ENCODE measurements around the gene ZCCHC2. TPM values are rescaled to one million over a fixed set of nuclear protein-coding genes. Genes with fewer than 3 reads are reported as not detected.

Gene ZCCHC2
- total and polyA plus RNA-seq, 4 donors, result 7.1 to 25.4 (median 10.8) TPM

- no peaks in the 10 kb centered on the region for H3K36me3 ChIP-seq (ENCODE audit: control insufficient read depth in 4 of 4, insufficient read depth in 3 of 4, low read depth in 1 of 4, low read length in 3 of 4)
- no peak for DNase-seq (ENCODE audit: low spot score)
Measured at GRCh38 chr18:62487161-62487560, 35.7 kb upstream of the ZCCHC2 start.

More at GRCh38 chr18:62487161-62487560, 35.7 kb upstream of the ZCCHC2 start:
- no peaks in the 10 kb centered on the region for H3K27me3 ChIP-seq (ENCODE audit: control insufficient read depth in 4 of 4, insufficient read depth in 4 of 4, low read length in 3 of 4)
- H3K9me3 ChIP-seq (ENCODE audit: control insufficient read depth in 4 of 4, low read length in 3 of 4), result no peaks in the 10 kb centered on the region
- H3K4me1 ChIP-seq (ENCODE audit: control insufficient read depth in 4 of 4, insufficient read depth in 4 of 4, low read length in 3 of 4), result peaks cover 2 to 6% (median 5%) of the 10 kb centered on the region in 4 donors
- H3K27ac ChIP-seq (ENCODE audit: low read depth in 1 of 2, low read length in 2 of 2), result no peak overlapping the region
- WGBS, result 87% methylated on average over 5 of the region's 5 CpGs
- no peak overlapping the region for H3K9ac ChIP-seq (ENCODE audit: low read depth in 1 of 2, low read length in 2 of 2)
- no peak for TF ChIP-seq SP1 (IDR thresholded peaks at IDR 0.05)
- TF ChIP-seq, protein P1, sequence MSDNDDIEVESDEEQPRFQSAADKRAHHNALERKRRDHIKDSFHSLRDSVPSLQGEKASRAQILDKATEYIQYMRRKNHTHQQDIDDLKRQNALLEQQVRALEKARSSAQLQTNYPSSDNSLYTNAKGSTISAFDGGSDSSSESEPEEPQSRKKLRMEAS (IDR thresholded peaks at IDR 0.05), result no peak
- TF ChIP-seq, protein P2, sequence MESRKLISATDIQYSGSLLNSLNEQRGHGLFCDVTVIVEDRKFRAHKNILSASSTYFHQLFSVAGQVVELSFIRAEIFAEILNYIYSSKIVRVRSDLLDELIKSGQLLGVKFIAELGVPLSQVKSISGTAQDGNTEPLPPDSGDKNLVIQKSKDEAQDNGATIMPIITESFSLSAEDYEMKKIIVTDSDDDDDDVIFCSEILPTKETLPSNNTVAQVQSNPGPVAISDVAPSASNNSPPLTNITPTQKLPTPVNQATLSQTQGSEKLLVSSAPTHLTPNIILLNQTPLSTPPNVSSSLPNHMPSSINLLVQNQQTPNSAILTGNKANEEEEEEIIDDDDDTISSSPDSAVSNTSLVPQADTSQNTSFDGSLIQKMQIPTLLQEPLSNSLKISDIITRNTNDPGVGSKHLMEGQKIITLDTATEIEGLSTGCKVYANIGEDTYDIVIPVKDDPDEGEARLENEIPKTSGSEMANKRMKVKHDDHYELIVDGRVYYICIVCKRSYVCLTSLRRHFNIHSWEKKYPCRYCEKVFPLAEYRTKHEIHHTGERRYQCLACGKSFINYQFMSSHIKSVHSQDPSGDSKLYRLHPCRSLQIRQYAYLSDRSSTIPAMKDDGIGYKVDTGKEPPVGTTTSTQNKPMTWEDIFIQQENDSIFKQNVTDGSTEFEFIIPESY (IDR thresholded peaks at IDR 0.05), result no peak
- TF ChIP-seq EGR1 (IDR thresholded peaks at IDR 0.05; ENCODE audit: low read depth in 2 of 2), result no peak
- no peak for TF ChIP-seq ATF3 (IDR thresholded peaks at IDR 0.05)
- no peak for TF ChIP-seq JUND (IDR thresholded peaks at IDR 0.05)
- no peak for TF ChIP-seq REST (IDR thresholded peaks at IDR 0.05)
- TF ChIP-seq, protein P3, sequence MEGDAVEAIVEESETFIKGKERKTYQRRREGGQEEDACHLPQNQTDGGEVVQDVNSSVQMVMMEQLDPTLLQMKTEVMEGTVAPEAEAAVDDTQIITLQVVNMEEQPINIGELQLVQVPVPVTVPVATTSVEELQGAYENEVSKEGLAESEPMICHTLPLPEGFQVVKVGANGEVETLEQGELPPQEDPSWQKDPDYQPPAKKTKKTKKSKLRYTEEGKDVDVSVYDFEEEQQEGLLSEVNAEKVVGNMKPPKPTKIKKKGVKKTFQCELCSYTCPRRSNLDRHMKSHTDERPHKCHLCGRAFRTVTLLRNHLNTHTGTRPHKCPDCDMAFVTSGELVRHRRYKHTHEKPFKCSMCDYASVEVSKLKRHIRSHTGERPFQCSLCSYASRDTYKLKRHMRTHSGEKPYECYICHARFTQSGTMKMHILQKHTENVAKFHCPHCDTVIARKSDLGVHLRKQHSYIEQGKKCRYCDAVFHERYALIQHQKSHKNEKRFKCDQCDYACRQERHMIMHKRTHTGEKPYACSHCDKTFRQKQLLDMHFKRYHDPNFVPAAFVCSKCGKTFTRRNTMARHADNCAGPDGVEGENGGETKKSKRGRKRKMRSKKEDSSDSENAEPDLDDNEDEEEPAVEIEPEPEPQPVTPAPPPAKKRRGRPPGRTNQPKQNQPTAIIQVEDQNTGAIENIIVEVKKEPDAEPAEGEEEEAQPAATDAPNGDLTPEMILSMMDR (IDR thresholded peaks at IDR 0.05; ENCODE audit: low read depth, low read length, missing input control), result no peak
- TF ChIP-seq FOXA1 (IDR thresholded peaks at IDR 0.05), result no peak
- no peak overlapping the region for H3K4me3 ChIP-seq (ENCODE audit: low read depth in 1 of 3, low read length in 3 of 3)

Measured in liver (tissue), 9 donors.